Activated naive CD8-positive, alpha-beta T cell treated with anti-CD3 and anti-CD28 coated beads, Interleukin-2, amount 10 ng/mL, durations not matched to agents 7 days and 5 days (primary cell): ENCODE data around the gene PLAAT2. TPM values are rescaled to one million over a fixed set of nuclear protein-coding genes. Genes with fewer than 3 reads are reported as not detected.
A peak's percentile ranks its signal among the peaks of the same experiment; 100 is the strongest.
"Not testable (repeated sequence)": the region's sequence is repeated elsewhere in the genome, so short reads cannot be mapped to it uniquely, and the experiment has no call there.

Experiments
- ATAC-seq: fragments of 150-1000 bp; cut with Tn5 transposase; one replicate; pipeline ENCODE4 v1.10.0; 2021; ENCODE audit warnings: low read depth, moderate library complexity
- POLR2A ChIA-PET: fragments of 350-600 bp; sonication (Branson Sonifier 250); formaldehyde crosslinking; loops from one replicate; lab custom pipeline; 2021; ENCODE audit warnings: antibody characterized with exemption; lab: Charles Lee
- DNase-seq: peaks from one replicate; pipeline ENCODE4 v3.0.0; 2021
- H3K27ac Mint-ChIP-seq: one replicate; pipeline ENCODE4 v1.8.0; 2022; ENCODE audit warnings: mild to moderate bottlenecking, mixed read lengths
- H3K27me3 Mint-ChIP-seq: one replicate; pipeline ENCODE4 v1.8.0; 2022; ENCODE audit warnings: mild to moderate bottlenecking, moderate library complexity, mixed read lengths
- H3K36me3 Mint-ChIP-seq: one replicate; pipeline ENCODE4 v1.8.0; 2021; ENCODE audit warnings: mild to moderate bottlenecking, mixed read lengths
- H3K4me1 Mint-ChIP-seq: one replicate; pipeline ENCODE4 v1.8.0; 2021; ENCODE audit warnings: mixed read lengths
- H3K4me3 Mint-ChIP-seq: one replicate; pipeline ENCODE4 v1.8.0; 2022; ENCODE audit warnings: mild to moderate bottlenecking, moderate library complexity, mixed read lengths
- H3K9me3 Mint-ChIP-seq: one replicate; pipeline ENCODE4 v1.8.0; 2021; ENCODE audit warnings: mixed read lengths
- total RNA-seq, 2 experiments: library from RNA; stranded (reverse); gene quantifications; one replicate each; pipeline ENCODE4 v1.2.3, GENCODE V29; 2021

PLAAT2 gene
- total RNA-seq, 2 experiments from 2014 or later: 0.58 TPM; not detected in 1

DNA sequence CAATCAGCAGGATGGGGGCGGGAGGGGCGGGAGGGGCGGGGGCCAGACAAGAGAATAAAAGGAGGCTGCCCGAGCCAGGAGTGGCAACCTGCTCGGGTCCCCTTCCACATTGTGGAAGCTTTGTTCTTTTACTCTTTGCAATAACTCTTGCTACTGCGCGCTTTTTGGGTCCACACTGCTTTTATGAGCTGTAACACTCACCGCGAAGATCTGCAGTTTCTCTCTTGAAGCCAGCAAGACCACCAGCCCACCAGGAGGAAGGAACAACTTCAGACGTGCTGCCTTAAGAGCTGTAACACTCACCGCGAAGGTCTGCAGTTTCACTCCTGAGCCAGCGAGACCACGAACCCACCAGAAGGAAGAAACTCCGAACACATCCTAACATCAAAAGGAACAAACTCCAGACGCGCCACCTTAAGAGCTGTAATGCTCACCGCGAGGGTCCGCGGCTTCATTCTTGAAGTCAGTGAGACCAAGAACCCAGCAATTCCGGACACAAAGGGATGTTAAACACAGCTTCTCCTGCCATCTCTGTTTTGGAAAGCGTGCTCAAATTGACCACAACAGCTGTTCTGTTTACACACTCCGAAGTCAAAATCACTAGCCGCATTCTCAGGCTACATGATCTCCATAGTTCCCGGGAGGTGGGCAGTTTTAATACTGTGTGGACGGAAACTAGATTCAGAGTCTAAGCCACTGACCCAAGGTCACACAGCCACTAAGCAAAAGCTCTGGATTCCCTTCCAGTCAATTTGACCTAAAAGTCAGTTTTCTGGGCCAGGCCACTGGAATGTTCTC, 11.9 kb downstream of the PLAAT2 start:
- peak; percentile 13 for ATAC-seq

DNA sequence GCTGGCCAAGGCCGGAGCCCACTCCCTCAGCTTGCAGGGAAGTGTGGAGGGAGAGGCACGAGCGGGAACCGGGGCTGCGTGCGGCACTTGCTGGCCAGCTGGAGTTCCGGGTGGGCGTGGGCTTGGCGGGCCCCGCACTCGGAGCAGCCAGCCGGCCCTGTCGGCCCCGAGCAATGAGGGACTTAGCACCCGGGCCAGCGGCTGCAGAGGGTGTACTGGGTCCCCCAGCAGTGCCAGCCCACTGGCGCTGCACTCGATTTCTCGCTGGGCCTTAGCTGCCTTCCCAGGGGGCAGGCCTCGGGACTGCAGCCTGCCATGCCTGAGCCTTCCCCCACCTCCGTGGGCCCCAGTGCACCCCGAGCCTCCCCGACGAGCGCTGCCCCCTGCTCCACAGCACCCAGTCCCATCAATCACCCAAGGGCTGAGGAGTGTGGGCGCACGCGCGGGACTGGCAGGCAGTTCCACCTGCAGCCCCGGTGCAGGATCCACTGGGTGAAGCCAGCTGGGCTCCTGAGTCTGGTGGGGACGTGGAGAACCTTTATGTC, 13.0 kb downstream of the PLAAT2 start:
- not testable (repeated sequence) for H3K27me3 Mint-ChIP-seq, H3K4me3 Mint-ChIP-seq, ATAC-seq, DNase-seq, H3K9me3 Mint-ChIP-seq
- POLR2A ChIA-PET: interaction anchor here (5.1 to 7.2 kb wide), 2 partner anchors 14 to 15 kb away, joined by 86 to 147 read pairs; partner anchors contain the start of genes PLAAT2 and PLAAT4
- Mint-ChIP-seq H3K27ac (peak overlapping the region; percentile 100), H3K4me1 (peaks cover 44% of the 10 kb centered on the region), H3K36me3 (peaks cover 32% of the 10 kb centered on the region)

More for the DNA sequence above, 11.9 kb downstream of the PLAAT2 start:
- Mint-ChIP-seq H3K9me3 (no peaks in the 10 kb centered on the region), H3K4me3 (peak overlapping the region; percentile 84), H3K36me3 (peaks cover 29% of the 10 kb centered on the region), H3K27ac (peak overlapping the region; percentile 100), H3K4me1 (peaks cover 47% of the 10 kb centered on the region), H3K27me3 (no peaks in the 10 kb centered on the region)
- DNase-seq: peak; percentile 58
- POLR2A ChIA-PET: interaction anchor here (0.9 to 7.2 kb wide), 19 partner anchors 9 to 670 kb away, joined by 3 to 147 read pairs (median 5); partner anchors contain the start of genes PLAAT2, PLAAT4 and RTN3

DNA sequence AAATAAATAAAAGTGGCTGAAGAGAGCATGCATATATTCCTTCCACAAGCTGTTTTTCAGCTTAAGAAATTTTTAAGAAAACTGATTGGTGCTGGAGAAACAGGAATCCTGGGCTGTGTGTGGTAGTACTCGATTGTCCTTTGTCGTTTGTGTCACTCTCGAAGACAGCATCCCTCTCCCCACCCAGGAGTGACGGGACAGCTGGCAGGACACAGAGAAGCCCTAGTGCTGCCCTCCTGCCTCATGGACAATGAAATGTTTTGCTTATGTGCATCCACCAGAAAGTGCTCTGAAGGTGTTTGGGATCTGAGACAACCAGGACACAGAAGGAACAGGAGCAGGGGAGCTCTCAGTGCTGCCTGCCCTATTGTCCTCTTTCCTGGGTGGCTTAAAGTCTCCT, 13.8 kb downstream of the PLAAT2 start:
- Mint-ChIP-seq H3K27ac (peak overlapping the region; percentile 72), H3K4me1 (peaks cover 38% of the 10 kb centered on the region), H3K9me3 (no peaks in the 10 kb centered on the region), H3K36me3 (peaks cover 37% of the 10 kb centered on the region), H3K4me3 (no peak overlapping the region), H3K27me3 (no peaks in the 10 kb centered on the region)
- ATAC-seq (no peak), DNase-seq (no peak)
- POLR2A ChIA-PET: interaction anchor here (0.9 to 7.2 kb wide), 2 partner anchors 13 to 17 kb away, joined by 3 to 147 read pairs; partner anchors contain the start of gene PLAAT4

DNA sequence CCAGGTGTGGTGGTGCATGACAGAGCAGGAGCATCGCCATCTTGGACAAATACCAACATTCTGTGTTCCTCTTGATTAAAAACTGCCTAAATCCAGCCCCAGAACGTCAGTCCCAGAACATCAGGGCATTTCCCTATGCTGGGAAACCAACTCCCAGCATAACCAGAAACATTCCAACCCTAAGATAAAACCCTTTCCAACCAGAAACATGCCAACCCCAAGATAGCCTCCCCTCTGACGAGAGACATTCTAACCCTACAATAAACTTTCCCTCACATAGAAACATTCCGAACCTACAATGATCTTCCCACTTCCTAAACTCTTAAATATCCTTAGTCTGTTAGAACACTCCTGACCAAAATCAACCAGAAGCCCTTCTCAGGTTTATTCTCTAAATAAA, 15.0 kb downstream of the PLAAT2 start:
- no peaks in the 10 kb centered on the region for H3K27me3 Mint-ChIP-seq
- ATAC-seq (no peak), DNase-seq (no peak)
- no peak overlapping the region for H3K4me3 Mint-ChIP-seq
- peaks cover 48% of the 10 kb centered on the region for H3K36me3 Mint-ChIP-seq
- no peaks in the 10 kb centered on the region for H3K9me3 Mint-ChIP-seq
- POLR2A ChIA-PET: interaction anchor here (7.2 kb wide), 1 partner anchor 11 kb away, joined by 147 read pairs; the partner anchor contains the start of gene PLAAT4
- H3K4me1 Mint-ChIP-seq: peaks cover 27% of the 10 kb centered on the region
- no peak overlapping the region for H3K27ac Mint-ChIP-seq

DNA sequence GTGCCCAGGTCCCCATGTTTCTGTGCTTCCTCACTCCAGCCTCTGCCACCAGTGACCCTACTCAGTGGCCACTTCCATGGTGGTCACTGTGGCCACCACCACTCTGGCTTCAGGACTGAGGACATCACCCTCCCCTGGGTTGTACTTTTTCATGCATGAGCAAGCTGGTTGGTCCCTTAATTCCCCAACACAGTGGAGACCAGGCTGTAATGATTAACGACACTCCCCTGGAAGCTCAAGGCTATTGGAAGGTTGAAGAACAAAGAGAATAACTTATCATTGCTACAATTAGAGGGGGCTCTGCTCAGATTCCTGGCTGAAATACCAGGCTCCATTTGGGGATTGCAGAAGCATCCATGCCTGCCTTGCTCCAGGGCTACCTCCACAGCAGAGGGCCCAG, 16.1 kb downstream of the PLAAT2 start:
- Mint-ChIP-seq H3K4me1 (peaks cover 24% of the 10 kb centered on the region), H3K27me3 (no peaks in the 10 kb centered on the region), H3K27ac (no peak overlapping the region), H3K4me3 (no peak overlapping the region), H3K9me3 (no peaks in the 10 kb centered on the region), H3K36me3 (peaks cover 53% of the 10 kb centered on the region)
- POLR2A ChIA-PET: no interaction called here
- no peak for DNase-seq
- no peak for ATAC-seq

GRCh38 chr11:63543711-63544110, 19.5 kb downstream of the PLAAT2 start:
- POLR2A ChIA-PET: no interaction called here
- Mint-ChIP-seq H3K27me3 (no peaks in the 10 kb centered on the region), H3K9me3 (no peaks in the 10 kb centered on the region), H3K4me1 (peaks cover 17% of the 10 kb centered on the region), H3K4me3 (no peak overlapping the region), H3K27ac (no peak overlapping the region), H3K36me3 (peaks cover 58% of the 10 kb centered on the region)
- no peak for DNase-seq
- no peak for ATAC-seq

DNA sequence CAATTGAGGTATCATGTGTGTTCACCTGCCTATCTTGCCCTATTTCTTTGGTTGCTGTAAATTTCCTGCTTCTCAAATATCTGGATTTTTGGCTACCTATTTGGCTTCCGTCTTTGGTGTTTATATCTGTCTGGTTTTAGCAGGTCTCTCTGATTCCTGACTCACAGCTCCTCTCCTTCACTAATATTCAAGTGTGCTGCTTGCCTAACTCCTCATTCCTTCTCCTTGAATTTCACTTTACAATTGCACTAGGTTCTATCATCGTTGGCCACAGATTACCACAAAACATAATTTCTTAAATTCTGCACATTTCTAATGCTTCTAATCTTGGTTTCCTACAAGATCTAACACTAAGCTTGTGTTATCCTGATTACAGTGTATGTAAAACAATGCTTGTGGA, 20.7 kb downstream of the PLAAT2 start:
- not testable (repeated sequence) for H3K9me3 Mint-ChIP-seq, H3K27me3 Mint-ChIP-seq, H3K4me3 Mint-ChIP-seq, ATAC-seq, DNase-seq
- Mint-ChIP-seq H3K36me3 (peaks cover 55% of the 10 kb centered on the region), H3K27ac (peak overlapping the region; percentile 18), H3K4me1 (peaks cover 26% of the 10 kb centered on the region)
- POLR2A ChIA-PET: interaction anchor here (1.1 kb wide), 1 partner anchor 9 kb away, joined by 5 read pairs; no protein-coding TSS in a partner anchor

DNA sequence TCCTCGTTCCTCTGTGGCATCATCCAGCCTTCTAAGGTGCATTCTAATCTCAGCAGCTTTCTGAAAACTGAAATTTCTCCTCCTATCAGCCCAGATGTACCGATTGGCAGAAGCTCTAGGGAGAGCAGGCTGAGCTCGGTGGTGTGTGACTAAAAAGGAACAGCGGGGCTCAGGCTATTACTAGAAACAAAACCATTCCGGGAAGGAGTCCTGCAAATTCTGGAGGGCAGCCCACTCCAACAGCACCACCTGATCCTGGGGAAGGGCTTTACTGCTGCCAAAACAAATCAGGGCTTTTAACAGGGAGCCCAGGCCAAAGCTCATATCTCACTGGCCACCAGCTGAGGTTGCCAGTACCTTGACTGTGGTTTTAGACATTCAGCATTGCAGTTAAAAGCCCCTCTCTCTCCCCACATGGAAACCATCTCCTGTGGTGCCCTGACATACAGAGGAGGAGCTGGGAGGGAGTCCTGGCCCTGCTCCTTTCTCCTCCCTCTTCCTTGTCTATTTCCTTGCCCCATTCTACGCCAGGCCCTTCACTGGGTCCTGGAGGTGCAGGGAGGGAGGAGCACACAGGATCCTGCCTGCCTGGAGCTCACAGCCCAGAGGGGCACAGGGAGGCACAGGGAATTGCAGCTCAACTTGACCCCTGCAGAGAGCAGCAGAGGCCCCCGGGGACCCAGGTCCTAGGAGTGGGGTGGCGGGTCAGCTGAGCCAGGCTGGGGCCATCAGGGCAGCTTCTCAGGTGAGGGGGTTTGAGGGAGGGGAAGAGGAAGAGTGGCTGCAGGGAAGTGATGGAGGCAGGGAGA, 25.7 kb downstream of the PLAAT2 start:
- Mint-ChIP-seq H3K9me3 (no peaks in the 10 kb centered on the region), H3K27ac (peak overlapping the region; percentile 90), H3K4me3 (peak overlapping the region; percentile 91), H3K36me3 (peaks cover 21% of the 10 kb centered on the region), H3K4me1 (peaks cover 57% of the 10 kb centered on the region), H3K27me3 (no peaks in the 10 kb centered on the region)
- DNase-seq (no peak), ATAC-seq (peak; percentile 6)
- POLR2A ChIA-PET: interaction anchor here (0.6 to 4.3 kb wide), 14 partner anchors 7 to 728 kb away, joined by 3 to 147 read pairs (median 4); partner anchors contain the start of genes FERMT3, PLAAT2 and PLAAT3

DNA sequence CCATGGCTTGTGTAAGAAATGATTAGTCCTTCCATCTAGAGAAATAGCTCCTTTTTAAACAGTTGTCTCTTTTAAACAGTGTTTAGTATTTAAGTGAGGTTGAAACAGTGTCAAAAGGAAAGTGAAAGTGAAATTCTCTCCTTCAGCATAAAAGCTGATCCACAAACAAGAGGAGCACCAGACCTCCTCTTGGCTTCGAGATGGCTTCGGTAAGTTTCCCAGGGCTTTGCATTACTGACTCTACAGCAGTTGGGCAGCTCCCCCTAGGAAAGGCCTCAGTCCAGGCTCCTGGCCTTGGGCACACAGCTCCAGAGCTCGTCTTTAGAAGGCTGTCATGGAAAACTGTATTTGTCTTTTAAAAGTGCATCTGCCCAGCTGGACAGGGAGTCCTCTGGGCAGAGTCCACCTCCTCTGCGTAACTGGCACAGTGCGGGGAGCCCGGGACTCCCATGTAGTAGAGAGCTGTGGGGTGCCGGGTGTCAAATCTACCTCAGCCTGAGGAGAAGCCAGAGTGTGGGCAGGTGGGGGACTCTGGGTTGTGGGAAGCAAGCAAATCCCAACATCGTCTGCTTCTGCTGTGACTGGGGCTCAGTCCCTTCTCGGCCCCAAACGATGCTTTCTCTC, 26.4 kb downstream of the PLAAT2 start, which contains the start of gene PLAAT4:
PLAAT4 (plus strand) TSS at position 140 of the 624 bp plus-strand sequence; CDS start at position 201, 61 bp downstream.
- POLR2A ChIA-PET: interaction anchor here (0.6 to 4.3 kb wide), 15 partner anchors 8 to 727 kb away, joined by 3 to 147 read pairs (median 4); partner anchors contain the start of genes FERMT3, PLAAT2 and PLAAT3
- Mint-ChIP-seq H3K27ac (peak within 1 kb of the TSS; percentile 90), H3K4me1 (peaks cover 59% of the 10 kb centered on the region), H3K36me3 (peaks cover 17% of the 10 kb centered on the region), H3K9me3 (no peaks in the 10 kb centered on the region), H3K27me3 (no peaks in the 10 kb centered on the region), H3K4me3 (peak within 1 kb of the TSS; percentile 91)
- DNase-seq: peak; percentile 56
- peak; percentile 62 for ATAC-seq

DNA sequence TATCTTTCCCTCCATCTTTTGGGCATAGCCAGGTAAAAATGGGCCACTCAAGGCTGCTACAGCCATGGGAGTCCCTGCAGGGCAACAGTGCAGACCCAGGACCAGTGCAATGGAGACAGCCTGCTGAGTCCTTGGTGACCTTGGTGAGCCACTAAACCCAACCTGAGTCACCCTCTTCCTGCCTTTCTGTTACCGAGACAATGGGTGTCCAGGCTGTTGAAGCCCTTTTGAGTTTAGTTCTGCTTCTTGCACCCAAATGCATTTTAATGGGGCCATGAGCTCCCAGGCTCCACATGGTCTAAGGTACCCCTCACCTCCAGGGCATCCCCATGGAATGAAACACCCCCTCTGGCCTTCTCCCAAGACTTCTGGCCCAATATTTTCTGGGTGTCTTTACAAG, 27.4 kb downstream of the PLAAT2 start:
- ATAC-seq (peak; percentile 34), DNase-seq (peak; percentile 53)
- Mint-ChIP-seq H3K9me3 (no peaks in the 10 kb centered on the region), H3K27me3 (no peaks in the 10 kb centered on the region), H3K4me1 (peaks cover 64% of the 10 kb centered on the region), H3K27ac (peak overlapping the region; percentile 90), H3K4me3 (peak overlapping the region; percentile 91), H3K36me3 (peaks cover 15% of the 10 kb centered on the region)
- POLR2A ChIA-PET: interaction anchor here (2.0 to 4.3 kb wide), 4 partner anchors 16 to 78 kb away, joined by 10 to 147 read pairs (median 14); partner anchors contain the start of genes PLAAT2 and PLAAT3

GRCh38 chr11:63534895-63535461, 28.2 kb downstream of the PLAAT2 start:
- ATAC-seq (no peak), DNase-seq (peak; percentile 34)
- Mint-ChIP-seq H3K27me3 (no peaks in the 10 kb centered on the region), H3K27ac (peak overlapping the region; percentile 90), H3K36me3 (peaks cover 10% of the 10 kb centered on the region), H3K9me3 (no peaks in the 10 kb centered on the region), H3K4me3 (peak overlapping the region; percentile 91), H3K4me1 (peaks cover 61% of the 10 kb centered on the region)
- POLR2A ChIA-PET: interaction anchor here (4.3 kb wide), 1 partner anchor 17 kb away, joined by 147 read pairs; no protein-coding TSS in a partner anchor

- Mint-ChIP-seq H3K4me3 (peak overlapping the region; percentile 14), H3K27ac (no peak overlapping the region)
- POLR2A ChIA-PET: interaction anchor here (0.8 kb wide), 1 partner anchor 17 kb away, joined by 4 read pairs; no protein-coding TSS in a partner anchor
Measured at GRCh38 chr11:63534076-63534475, 29.1 kb downstream of the PLAAT2 start.

More at GRCh38 chr11:63534076-63534475, 29.1 kb downstream of the PLAAT2 start:
- Mint-ChIP-seq H3K27me3 (no peaks in the 10 kb centered on the region), H3K9me3 (no peaks in the 10 kb centered on the region), H3K36me3 (peaks cover 9% of the 10 kb centered on the region), H3K4me1 (peaks cover 65% of the 10 kb centered on the region)
- no peak for DNase-seq
- ATAC-seq: no peak
